GM12892 (cell line): Measurements from ENCODE around the gene TOP2B.

Experiments
- DNase-seq: peaks from one replicate; pipeline ENCODE4 v3.0.0; 2011; ENCODE audit not compliant: insufficient read length
- FAIRE-seq: peaks from 2 replicates; lab custom pipeline; 2011; peaks lifted over from hg19 to GRCh38; lab: Jason Lieb, UNC
- POLR2A ChIP-seq: IDR thresholded peaks from 2 replicates; pipeline ENCODE4 v1.6.1; 2011; ENCODE audit warnings: low read depth, low read length, control low read depth
- POLR2AphosphoS5 ChIP-seq: IDR thresholded peaks from 2 replicates; pipeline ENCODE4 v1.6.1; 2011; ENCODE audit warnings: low read depth, low read length, control low read depth
- TAF1 ChIP-seq: IDR thresholded peaks from 2 replicates; pipeline ENCODE4 v1.6.1; 2011; ENCODE audit warnings: low read depth, mild to moderate bottlenecking, control low read depth, low read length, borderline replicate concordance

The TOP2B gene

DNA sequence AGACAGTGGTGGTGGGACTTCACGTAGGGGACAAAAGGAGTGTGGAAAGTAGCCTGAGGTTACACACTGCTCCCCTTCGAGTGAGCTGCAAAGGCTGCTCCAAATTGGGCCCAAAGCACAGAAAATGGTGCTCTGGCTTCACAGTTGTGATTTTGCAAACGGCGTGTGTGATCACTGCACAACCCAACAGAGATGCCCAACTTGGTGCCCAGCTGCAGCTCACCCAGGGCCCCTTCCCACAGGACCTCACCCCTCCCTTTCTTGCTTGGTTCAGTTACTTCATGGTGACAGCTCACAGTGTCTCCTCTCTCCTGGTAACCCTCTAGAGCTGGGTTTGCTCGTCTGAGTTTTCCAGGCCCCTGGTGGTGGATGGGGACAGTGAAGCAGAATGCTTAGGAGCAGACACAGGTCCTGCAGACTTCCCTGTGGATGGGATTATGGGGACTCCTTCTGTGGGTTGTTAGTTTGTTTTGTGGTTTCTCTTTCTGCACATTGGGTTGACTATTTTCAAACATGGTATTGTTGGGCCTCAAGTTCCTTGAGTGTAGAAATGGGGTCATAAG lies 98.3 kb downstream of the TOP2B start:
- no peak for FAIRE-seq
- no peak for TF ChIP-seq TAF1
- TF ChIP-seq POLR2A = no peak
- TF ChIP-seq POLR2AphosphoS5 = no peak
- no peak for DNase-seq

DNA sequence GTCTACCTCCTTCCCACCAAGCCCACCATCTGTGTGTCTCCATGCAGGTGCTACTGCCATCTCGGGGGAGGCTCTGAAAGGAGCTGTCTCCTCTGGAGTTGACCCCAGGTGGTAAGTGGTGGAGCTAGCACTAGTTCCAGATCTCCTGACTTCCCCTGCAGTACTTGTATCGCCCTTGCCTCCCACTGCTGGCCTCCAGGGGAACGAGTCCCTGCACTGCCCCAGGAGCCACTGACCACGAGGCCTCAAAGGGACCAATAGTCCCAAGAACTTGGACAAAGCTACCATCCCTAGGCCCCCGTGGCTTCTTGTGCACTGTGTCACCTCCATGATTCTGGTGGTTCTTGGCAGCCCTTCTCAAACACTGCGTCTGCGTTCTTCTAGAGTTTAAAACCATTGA lies 98.9 kb downstream of the TOP2B start:
- FAIRE-seq = no peak
- no peak for DNase-seq
- TF ChIP-seq TAF1 (no peak), POLR2A (no peak), POLR2AphosphoS5 (no peak)

DNA sequence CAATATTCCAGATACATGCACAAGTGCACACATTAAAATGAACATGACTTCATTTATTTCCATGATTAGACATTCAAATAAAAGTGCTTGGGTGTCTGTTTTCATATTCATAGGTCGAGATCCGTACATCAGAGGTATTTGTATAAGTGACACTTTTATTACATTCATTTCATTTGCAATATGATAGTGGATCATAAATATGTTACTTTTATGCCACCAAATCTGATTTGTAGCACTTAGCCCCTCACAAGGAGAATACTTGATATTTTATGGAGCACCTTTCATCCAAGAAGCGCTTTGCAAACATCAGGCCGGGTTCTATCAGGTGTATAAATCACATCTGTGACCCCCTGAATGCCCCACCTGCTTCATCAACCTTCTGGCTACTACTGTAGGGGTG lies 100.6 kb downstream of the TOP2B start:
- no peak for FAIRE-seq
- DNase-seq = no peak
- TF ChIP-seq POLR2AphosphoS5 (no peak), TAF1 (no peak), POLR2A (no peak)

DNA sequence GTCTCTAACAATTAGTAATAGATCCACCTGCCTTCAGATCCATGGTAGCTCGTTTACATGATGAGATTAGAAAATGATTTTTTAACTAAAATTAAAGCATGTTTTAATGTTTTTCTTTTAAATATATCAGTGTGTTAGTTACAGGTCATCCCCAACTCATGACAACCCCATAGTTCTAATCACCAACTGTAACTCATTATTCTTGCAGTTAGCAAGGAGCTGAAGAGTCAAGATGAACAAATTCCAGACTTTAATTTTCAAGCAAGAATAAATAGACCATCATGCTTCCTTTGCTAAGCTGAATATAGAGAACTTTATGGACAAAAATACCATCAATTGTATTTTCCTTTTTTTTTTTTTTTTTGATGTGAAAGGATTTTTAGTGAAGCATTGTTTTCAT lies 101.1 kb downstream of the TOP2B start:
- DNase-seq (no peak), FAIRE-seq (no peak)
- TF ChIP-seq POLR2A (no peak), TAF1 (no peak), POLR2AphosphoS5 (no peak)

DNA sequence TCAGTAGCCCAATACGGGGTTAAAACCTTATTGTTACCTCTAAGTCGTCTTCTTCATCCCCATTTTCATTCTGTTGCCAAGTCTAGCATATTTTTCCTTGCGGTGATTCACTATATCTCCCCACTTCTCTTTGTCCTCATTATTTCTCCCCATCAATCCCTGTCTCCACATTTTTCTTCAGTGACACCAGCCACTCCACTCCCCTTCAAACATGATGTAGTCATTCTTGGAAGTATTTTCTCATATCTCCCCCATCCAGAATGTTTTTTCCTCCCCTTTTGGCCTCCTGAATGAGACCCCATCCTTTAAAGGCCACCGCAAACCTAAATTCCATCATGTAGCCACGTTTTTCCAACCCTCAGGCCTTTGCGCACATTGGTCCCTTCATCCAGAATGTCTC lies 105.9 kb downstream of the TOP2B start:
- FAIRE-seq (no peak), DNase-seq (no peak)
- TF ChIP-seq POLR2A (no peak), TAF1 (no peak), POLR2AphosphoS5 (no peak)

DNA sequence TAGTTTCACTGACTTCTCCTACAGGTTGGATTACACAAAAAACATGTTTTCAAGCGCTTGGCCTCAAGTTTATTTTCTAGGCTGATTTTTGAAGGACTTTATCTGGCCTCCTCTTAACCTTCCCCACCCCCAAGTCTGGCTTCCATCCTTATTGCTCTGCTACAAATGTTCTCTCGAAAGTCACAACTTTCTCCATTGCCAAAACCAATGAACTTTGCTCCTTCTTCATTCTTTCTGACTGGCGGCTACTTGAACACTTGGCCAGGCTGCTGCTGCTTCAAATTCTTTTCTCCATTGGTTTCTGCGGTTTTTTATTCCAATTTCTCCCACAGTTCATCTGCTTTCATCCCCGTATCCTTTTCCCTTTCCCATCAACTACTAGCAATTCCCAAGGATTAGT lies 106.6 kb downstream of the TOP2B start:
- no peak for TF ChIP-seq TAF1
- no peak for TF ChIP-seq POLR2A
- no peak for TF ChIP-seq POLR2AphosphoS5
- FAIRE-seq = no peak

DNA sequence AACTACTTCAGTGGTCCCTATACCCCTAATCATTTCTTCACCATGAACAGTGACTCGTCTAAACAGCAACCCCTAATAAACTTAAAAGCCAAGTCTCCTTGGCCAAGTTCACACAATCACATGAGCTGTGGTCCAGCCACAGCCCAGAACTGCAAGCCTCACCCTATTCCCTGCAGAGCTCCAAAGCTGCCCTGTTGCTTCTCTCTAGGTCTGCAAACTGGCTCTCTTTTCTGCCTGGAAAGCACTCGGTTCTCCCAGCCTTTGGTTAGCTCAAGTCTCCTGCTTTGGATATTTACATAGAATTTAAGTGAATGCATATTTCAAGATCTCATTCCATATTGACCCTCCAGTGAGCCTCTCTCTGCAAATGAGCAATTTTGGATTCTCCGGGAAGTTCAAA lies 107.0 kb downstream of the TOP2B start:
- TF ChIP-seq POLR2AphosphoS5 (no peak), POLR2A (no peak), TAF1 (no peak)
- DNase-seq (no peak), FAIRE-seq (no peak)

More for the DNA sequence above, 106.6 kb downstream of the TOP2B start:
- no peak for DNase-seq

DNA sequence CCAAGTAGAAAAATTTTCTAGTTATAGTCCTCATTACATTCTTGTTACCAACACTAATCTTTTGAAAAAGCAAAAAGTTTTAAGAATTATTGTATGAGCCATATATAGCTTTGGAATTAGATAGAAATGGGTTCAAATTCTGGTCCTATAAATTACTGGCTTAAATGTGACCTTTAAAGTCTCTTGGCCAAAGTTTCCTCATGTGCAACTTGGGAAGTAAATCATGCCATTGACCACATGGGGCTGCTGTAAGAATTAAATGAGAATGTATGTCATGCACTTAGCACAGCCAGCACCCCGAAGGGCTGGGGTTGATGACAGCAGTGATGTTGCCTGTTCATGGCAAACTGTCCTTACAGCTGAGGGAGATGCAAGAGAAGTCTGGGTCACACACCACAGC lies 108.3 kb downstream of the TOP2B start:
- no peak for TF ChIP-seq TAF1
- no peak for TF ChIP-seq POLR2A
- TF ChIP-seq POLR2AphosphoS5 = no peak
- FAIRE-seq = no peak
- no peak for DNase-seq

DNA sequence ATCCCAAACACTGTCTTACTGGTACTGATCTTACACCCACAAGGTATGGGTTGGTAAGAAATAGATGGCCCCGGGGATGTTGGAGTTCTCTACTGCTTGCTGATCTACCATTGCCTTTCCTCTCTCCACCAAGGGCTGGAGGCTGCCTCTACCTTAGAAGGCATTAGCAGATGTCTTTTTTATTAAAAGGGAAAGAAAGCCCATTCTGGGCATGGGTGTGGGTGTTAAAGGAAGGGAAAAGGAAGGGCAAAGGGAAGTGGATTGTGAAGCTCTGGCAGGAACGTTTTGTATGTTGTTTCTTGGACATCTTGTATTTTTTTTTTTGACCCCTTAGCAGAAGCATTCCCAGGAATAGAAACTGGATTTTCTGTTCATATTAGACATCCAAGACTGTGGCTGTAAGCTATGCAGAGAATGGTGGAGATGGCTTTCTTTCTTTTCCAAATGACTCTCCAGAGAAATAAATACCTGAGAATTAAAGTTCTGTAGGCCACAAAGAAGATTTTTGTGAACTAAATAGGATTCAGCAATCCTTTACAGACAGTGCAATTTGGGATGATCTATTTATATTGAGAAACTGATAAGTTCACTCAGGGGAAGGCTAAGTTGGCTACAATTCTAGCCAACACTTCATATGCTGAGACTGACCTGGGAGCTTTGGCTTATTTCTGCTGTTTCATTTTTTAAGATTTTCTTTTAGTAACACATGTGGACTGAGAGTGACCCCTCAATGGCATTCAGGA lies 108.8 kb downstream of the TOP2B start:
- DNase-seq (no peak), FAIRE-seq (no peak)
- TF ChIP-seq POLR2AphosphoS5 = no peak
- no peak for TF ChIP-seq TAF1
- TF ChIP-seq POLR2A = no peak

DNA sequence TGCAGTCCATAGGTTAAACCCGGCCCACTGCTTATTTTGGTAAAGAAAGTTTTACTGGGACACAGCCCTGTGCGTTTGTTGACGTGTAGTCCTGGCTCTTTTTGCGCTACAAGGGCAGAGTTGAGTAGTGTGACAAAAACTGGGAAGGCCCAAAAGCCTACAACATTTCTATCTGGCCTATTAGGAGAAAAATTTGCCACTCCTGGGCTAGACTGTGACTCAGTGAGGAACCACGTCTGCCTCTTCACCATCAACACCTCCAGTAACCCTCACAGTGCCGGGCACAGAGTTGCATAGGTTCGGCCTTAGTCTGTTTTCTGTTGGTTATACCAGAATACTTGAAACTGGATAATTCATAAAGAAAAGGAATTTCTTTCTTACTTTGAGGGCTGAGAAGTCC lies 110.3 kb downstream of the TOP2B start:
- no peak for FAIRE-seq

DNA sequence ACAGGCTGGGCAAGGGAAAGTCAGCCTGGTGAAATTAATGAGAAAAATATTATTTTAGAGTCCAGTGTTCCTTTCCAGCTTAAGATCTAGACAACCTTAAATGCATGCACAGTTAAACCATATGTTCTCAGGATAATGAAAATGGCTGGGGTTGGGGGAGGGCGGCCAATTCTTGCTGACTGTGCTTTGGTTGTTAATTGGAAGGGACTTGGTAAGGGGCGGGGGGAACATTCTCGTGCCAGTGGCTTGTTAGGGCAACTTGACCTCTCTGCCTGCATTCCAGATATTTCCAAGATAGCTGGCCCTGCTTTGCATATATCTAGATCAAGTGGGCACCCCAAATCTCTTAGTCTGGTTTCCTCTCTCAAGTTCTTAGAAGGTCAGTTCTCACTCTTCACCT lies 112.5 kb downstream of the TOP2B start:
- TF ChIP-seq POLR2A = no peak
- no peak for TF ChIP-seq POLR2AphosphoS5
- no peak for TF ChIP-seq TAF1
- FAIRE-seq (no peak), DNase-seq (no peak)

More for the DNA sequence above, 110.3 kb downstream of the TOP2B start:
- TF ChIP-seq POLR2A (no peak), TAF1 (no peak), POLR2AphosphoS5 (no peak)
- DNase-seq = no peak

DNA sequence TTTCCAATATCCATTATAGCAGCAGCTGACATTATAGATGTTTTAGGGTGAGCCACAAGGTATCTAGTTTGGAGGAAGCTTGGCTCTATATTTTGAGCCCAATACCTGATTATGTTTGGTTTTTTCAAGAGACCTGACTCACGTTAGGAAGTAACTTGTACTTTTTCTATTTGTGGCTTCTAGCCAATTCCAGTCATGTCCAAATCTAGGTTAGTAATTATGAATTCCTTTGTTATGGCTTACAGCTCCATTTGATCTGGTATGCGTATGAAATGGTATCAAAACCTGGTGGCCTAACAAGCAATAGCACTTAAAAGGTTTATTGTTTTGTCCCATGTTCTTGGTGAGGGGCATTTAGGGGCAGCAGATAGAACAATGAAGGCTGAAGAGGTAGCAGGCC lies 115.9 kb downstream of the TOP2B start:
- FAIRE-seq (no peak), DNase-seq (no peak)
- no peak for TF ChIP-seq POLR2AphosphoS5
- TF ChIP-seq TAF1 = no peak
- no peak for TF ChIP-seq POLR2A

DNA sequence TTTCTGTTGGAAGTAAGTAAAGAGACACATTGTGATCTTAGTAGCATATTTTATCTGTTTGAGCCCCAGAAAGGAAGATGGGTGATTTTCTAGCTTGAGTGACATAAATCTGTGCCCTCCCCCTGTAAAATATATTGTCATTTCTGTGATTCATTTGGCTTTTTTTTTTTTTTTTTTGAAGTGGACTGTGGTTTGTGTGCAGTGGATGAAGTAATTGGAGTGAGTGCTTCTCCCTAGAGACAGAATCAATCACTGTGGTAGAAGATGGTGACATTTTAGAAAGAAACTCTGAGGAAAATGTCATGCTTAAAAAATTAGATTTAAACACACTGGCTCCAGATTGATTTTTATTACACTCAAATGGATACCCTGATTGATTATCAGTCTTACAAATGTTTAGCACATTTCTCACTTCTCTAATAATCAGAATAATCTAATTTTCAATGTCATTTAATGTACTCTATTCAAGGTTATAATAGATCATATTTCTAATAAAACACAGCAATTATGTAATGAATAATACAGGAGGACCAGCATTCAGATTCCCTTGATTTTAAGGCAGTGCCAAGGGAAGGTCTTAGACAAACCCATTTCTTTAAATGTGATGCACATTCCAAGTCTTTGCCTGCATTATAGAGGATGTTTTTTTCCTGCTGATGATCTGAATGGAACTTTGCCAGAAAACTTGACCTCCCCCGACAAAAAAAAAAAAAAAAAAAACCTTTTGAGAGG lies 116.6 kb downstream of the TOP2B start:
- DNase-seq (no peak), FAIRE-seq (no peak)
- no peak for TF ChIP-seq POLR2A
- TF ChIP-seq TAF1 = no peak
- TF ChIP-seq POLR2AphosphoS5 = no peak
